HEK293T (cell line): Measurements from ENCODE around the gene LRFN5.

Experiments used
- ARNT ChIP-seq: fragments of 450-650 bp; IDR thresholded peaks from 2 replicates; pipeline ENCODE4 v1.6.1; 2017; ENCODE audit warnings: mild to moderate bottlenecking
- BHLHE40 ChIP-seq: fragments of 450-650 bp; IDR thresholded peaks from 2 replicates; pipeline ENCODE4 v1.6.1; 2016; ENCODE audit warnings: mild to moderate bottlenecking, moderate library complexity, borderline replicate concordance
- CTBP1 ChIP-seq: fragments of 450-650 bp; IDR thresholded peaks from 2 replicates; pipeline ENCODE4 v1.6.1; 2016; ENCODE audit warnings: borderline replicate concordance
- ELF4 ChIP-seq: fragments of 450-650 bp; IDR thresholded peaks from 2 replicates; pipeline ENCODE4 v1.6.1; 2017; ENCODE audit warnings: antibody characterized with exemption
- FOXA1 ChIP-seq: fragments of 450-650 bp; IDR thresholded peaks from 2 replicates; pipeline ENCODE4 v1.6.1; 2016; ENCODE audit warnings: mild to moderate bottlenecking
- FOXK2 ChIP-seq: fragments of 450-650 bp; IDR thresholded peaks from 2 replicates; pipeline ENCODE4 v1.6.1; 2016; ENCODE audit warnings: mild to moderate bottlenecking
- FOXM1 ChIP-seq: fragments of 450-650 bp; IDR thresholded peaks from 2 replicates; pipeline ENCODE4 v1.6.1; 2017; ENCODE audit warnings: mild to moderate bottlenecking, borderline replicate concordance
- HDGF ChIP-seq: fragments of 450-650 bp; IDR thresholded peaks from 2 replicates; pipeline ENCODE4 v1.6.1; 2017; ENCODE audit warnings: antibody characterized with exemption, borderline replicate concordance
- L3MBTL2 ChIP-seq: fragments of 450-650 bp; conservative IDR thresholded peaks from 2 replicates; pipeline ENCODE4 v1.6.1; 2016; ENCODE audit warnings: mild to moderate bottlenecking
- NFRKB ChIP-seq: fragments of 450-650 bp; IDR thresholded peaks from 2 replicates; pipeline ENCODE4 v1.6.1; 2016; ENCODE audit warnings: mild to moderate bottlenecking, moderate library complexity
- SP1 ChIP-seq: fragments of 450-650 bp; IDR thresholded peaks from 2 replicates; pipeline ENCODE4 v1.6.1; 2017
- SUZ12 ChIP-seq: fragments of 450-650 bp; IDR thresholded peaks from 2 replicates; pipeline ENCODE4 v1.6.1; 2016; ENCODE audit warnings: mild to moderate bottlenecking

DNA sequence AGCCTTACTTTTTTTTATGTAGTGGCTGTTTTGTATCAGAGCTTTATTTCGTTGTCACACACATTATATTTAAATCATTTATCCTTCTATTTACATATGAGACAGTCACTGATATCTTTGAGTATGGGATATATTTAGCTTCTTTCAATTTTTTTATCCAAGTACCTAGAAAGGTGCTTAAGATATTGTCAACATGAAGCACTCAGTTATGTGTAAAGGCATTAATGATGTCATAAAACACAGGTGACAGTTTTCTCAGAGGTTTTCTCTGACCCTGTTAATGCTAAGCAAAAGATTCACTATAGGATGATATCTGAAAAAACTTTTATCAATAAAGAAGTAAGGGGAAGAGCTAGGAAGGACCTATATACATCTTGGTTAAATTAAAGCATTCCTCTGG is 23.2 kb downstream of the LRFN5 start:
- TF ChIP-seq L3MBTL2 (no peak), FOXA1 (no peak), SP1 (no peak), BHLHE40 (no peak), FOXK2 (no peak), ELF4 (no peak), ARNT (no peak), CTBP1 (no peak), HDGF (no peak), NFRKB (no peak), FOXM1 (no peak), SUZ12 (no peak)
